Thyroid gland (tissue), 4 donors: ENCODE data around the gene ANTXR1. TPM values are rescaled to one million over a fixed set of nuclear protein-coding genes. Genes with fewer than 3 reads are reported as not detected.

Experiments used
- DNase-seq, 2 donors: peaks; one replicate each; pipeline ENCODE4 v3.0.0-alpha.2; 2019
- H3K27ac ChIP-seq, 3 donors: fragments of 200-600 bp; sonication (generic); 1 replicate in 2 of 3; 2 replicates in 1 of 3; pipeline ENCODE4 v1.5.1; 2016 to 2019; ENCODE audit warnings: mild to moderate bottlenecking in 1 of 3, moderate library complexity in 1 of 3
- H3K27me3 ChIP-seq: fragments of 200-600 bp; sonication (generic); one replicate; pipeline ENCODE4 v1.5.1; 2019
- H3K36me3 ChIP-seq, 2 donors: fragments of 200-600 bp; sonication (generic); one replicate each; pipeline ENCODE4 v1.5.1; 2016 to 2019
- H3K4me1 ChIP-seq, 2 donors: fragments of 200-600 bp; sonication (generic); one replicate each; pipeline ENCODE4 v1.5.1; 2017 to 2019
- H3K4me3 ChIP-seq, 3 donors: fragments of 200-600 bp; sonication (generic); replicated peaks in 1 of 3; 1 replicate in 2 of 3; 2 replicates in 1 of 3; pipeline ENCODE4 v1.5.1; 2016; ENCODE audit warnings: mild to moderate bottlenecking in 1 of 3
- H3K9me3 ChIP-seq: fragments of 200-600 bp; sonication (generic); one replicate; pipeline ENCODE4 v1.5.1; 2017
- CTCF ChIP-seq, 6 experiments: fragments of 200-600 bp in 3 of 6; fragments of 450-650 bp in 3 of 6; sonication (generic) in 3 of 6; IDR thresholded peaks; one replicate each; pipeline ENCODE4 v1.5.1; 2016 to 2019; ENCODE audit warnings: antibody characterized with exemption in 6 of 6, mild to moderate bottlenecking in 2 of 6, inconsistent platforms in 1 of 6, moderate library complexity in 1 of 6
- POLR2A ChIP-seq, 2 donors: fragments of 450-650 bp; IDR thresholded peaks; one replicate each; pipeline ENCODE4 v1.6.1; 2017; ENCODE audit warnings: antibody characterized with exemption in 2 of 2, mild to moderate bottlenecking in 2 of 2, moderate library complexity in 1 of 2
- WGBS, 2 donors: methylation state at CpG; one replicate each; pipeline ENCODE4 v1.1.5; 2017; 5-methylcytosine and 5-hydroxymethylcytosine counted together
- intact Hi-C: fragments of 100-400 bp; cut with DNase I; formaldehyde crosslinking; loops from one replicate; pipeline ENCODE4 v1.15.1; 2023
- total RNA-seq, 4 donors: library from RNA; depleted of rRNA; stranded (reverse); fragments of >200 nt; gene quantifications; one replicate each; pipeline ENCODE4 v1.2.3, GENCODE V29; 2016

The ANTXR1 gene
- total RNA-seq, 4 donors from 2014 or later = 56.4 to 103 (median 79.3) TPM

- peaks cover 45 to 96% of the 10 kb centered on the region in 2 donors for H3K4me1 ChIP-seq
- no peak for DNase-seq
- H3K4me3 ChIP-seq = no peak overlapping the region
- H3K36me3 ChIP-seq = no peaks in the 10 kb centered on the region
- no peaks in the 10 kb centered on the region for H3K9me3 ChIP-seq
- no peaks in the 10 kb centered on the region for H3K27me3 ChIP-seq
- intact Hi-C loops = loop anchor here (10.0 kb wide), 1 partner anchor 141 kb away; no protein-coding TSS in a partner anchor
- 81 to 85% methylated on average over 8 of the region's 8 CpGs for WGBS, 2 donors
- no peak for TF ChIP-seq CTCF (IDR thresholded peaks at IDR 0.05)
- H3K27ac ChIP-seq = peak overlapping the region in 1 of 3 donors; percentile 1
These were observed 151.2 kb downstream of the ANTXR1 start for GRCh38 chr2:69164061-69164778.

GRCh38 chr2:69165091-69165880, 152.3 kb downstream of the ANTXR1 start:
- 84 to 85% methylated on average over 10 of the region's 10 CpGs for WGBS, 2 donors

GRCh38 chr2:69166465-69166811, 153.5 kb downstream of the ANTXR1 start:
- WGBS, 2 donors = 92 to 94% methylated on average over 2 of the region's 2 CpGs
- Histone ChIP-seq H3K4me3 (no peak overlapping the region), H3K27me3 (no peaks in the 10 kb centered on the region), H3K9me3 (no peaks in the 10 kb centered on the region), H3K4me1 (peaks cover 60 to 100% of the 10 kb centered on the region in 2 donors), H3K27ac (peak overlapping the region; percentile 11 to 70 (median 26)), H3K36me3 (no peaks in the 10 kb centered on the region)
- intact Hi-C loops = loop anchor here (10.0 kb wide), 1 partner anchor 138 kb away; no protein-coding TSS in a partner anchor
- TF ChIP-seq POLR2A (IDR thresholded peaks at IDR 0.05) (no peak), CTCF (IDR thresholded peaks at IDR 0.05) (no peak)
- no peak for DNase-seq

More at GRCh38 chr2:69165091-69165880, 152.3 kb downstream of the ANTXR1 start:
- H3K4me3 ChIP-seq = no peak overlapping the region
- no peaks in the 10 kb centered on the region for H3K36me3 ChIP-seq
- no peak for DNase-seq
- intact Hi-C loops = loop anchor here (10.0 kb wide), 1 partner anchor 140 kb away; no protein-coding TSS in a partner anchor
- H3K27me3 ChIP-seq = no peaks in the 10 kb centered on the region
- peak overlapping the region in 1 of 3 donors; percentile 1 for H3K27ac ChIP-seq
- TF ChIP-seq CTCF (IDR thresholded peaks at IDR 0.05) = no peak
- no peak for TF ChIP-seq POLR2A (IDR thresholded peaks at IDR 0.05)
- no peaks in the 10 kb centered on the region for H3K9me3 ChIP-seq
- peaks cover 54 to 100% of the 10 kb centered on the region in 2 donors for H3K4me1 ChIP-seq

- H3K4me1 ChIP-seq = peaks cover 60 to 100% of the 10 kb centered on the region in 2 donors
- no peaks in the 10 kb centered on the region for H3K9me3 ChIP-seq
- H3K36me3 ChIP-seq = no peaks in the 10 kb centered on the region
- TF ChIP-seq CTCF (IDR thresholded peaks at IDR 0.05) (no peak), POLR2A (IDR thresholded peaks at IDR 0.05) (no peak)
- 53 to 54% methylated on average over 5 of the region's 5 CpGs for WGBS, 2 donors
- no peak overlapping the region for H3K4me3 ChIP-seq
- DNase-seq = peak; percentile 79 to 83
- H3K27ac ChIP-seq = peak overlapping the region; percentile 26 to 70 (median 65)
- no peaks in the 10 kb centered on the region for H3K27me3 ChIP-seq
- intact Hi-C loops = loop anchor here (10.0 kb wide), 1 partner anchor 138 kb away; no protein-coding TSS in a partner anchor
These were observed 154.0 kb downstream of the ANTXR1 start for GRCh38 chr2:69166812-69167468.
